DMS153 treated with DMSO at 0.1 percent for 48 hours (cell line): ENCODE measurements around the gene CNTNAP5.
"Not testable (repeated sequence)": the region's sequence is repeated elsewhere in the genome, so short reads cannot be mapped to it uniquely, and the experiment has no call there.

ENCODE experiments used
- DNase-seq: peaks from one replicate; lab custom pipeline; 2025; ENCODE audit not compliant: unreplicated experiment; lab: John Stamatoyannopoulos, UW

The CNTNAP5 gene

GRCh38 chr2:124407836-124408534, 382.9 kb downstream of the CNTNAP5 start:
- DNase-seq = not testable (repeated sequence)

DNA sequence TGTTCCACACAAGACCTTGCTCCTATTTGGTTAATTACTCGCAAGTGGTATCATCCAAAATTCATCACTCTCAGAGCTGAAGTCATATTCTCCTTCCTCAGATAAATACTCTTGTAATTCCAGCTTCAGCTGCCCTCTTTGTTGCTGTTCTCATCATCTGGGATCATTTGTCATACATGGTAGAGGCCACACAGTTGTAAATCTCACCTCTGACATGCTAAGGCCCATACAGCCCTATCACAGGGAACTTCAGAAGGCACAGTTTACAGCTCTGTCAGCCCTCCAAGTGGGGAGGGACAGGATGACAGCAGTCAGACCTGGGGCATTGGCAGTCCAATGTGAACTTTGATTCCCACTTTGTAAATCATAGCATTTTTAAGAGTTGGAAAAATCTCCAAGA, 399.0 kb downstream of the CNTNAP5 start:
- no peak for DNase-seq

DNA sequence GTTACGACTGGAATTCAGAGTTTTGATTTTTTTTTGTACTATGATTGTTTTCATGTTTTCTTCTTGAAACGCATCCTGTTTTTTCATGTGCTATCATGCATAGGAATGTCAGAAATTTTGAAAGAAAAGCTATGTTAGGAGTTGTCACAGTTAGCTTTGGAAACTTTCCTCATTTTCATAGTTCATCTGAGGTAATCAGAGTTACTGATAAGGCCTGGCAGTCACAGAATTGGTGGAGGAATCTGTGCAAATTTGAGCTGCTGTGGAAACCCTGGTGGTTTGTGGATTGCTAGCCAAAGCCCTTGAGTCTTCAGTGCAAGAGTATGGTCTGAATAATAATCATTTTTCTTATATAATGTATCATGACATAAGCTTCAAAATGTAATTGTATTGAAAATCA, 401.0 kb downstream of the CNTNAP5 start:
- no peak for DNase-seq

DNA sequence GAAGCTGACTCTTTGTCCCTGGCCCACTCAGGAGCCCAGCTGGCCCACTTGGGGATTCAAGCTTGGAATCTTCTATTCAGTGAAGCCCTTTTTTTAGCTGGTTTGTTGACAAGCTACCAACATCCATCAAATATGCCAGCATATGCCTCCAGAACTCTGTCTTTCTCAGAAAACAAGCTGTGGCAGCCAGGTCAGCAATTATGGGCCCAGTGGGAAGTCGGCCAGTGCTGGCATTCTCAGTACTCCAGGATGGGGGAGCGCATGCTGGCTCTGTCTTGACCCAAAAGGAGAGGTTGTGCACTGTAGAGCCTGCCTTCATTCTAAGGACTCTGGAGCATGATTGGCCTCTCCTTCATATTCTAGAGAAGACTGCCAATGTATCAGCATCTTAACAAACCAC, 401.5 kb downstream of the CNTNAP5 start:
- no peak for DNase-seq

GRCh38 chr2:124437811-124438210, 412.7 kb downstream of the CNTNAP5 start:
- DNase-seq = no peak

GRCh38 chr2:124450481-124450880, 425.4 kb downstream of the CNTNAP5 start:
- no peak for DNase-seq

DNA sequence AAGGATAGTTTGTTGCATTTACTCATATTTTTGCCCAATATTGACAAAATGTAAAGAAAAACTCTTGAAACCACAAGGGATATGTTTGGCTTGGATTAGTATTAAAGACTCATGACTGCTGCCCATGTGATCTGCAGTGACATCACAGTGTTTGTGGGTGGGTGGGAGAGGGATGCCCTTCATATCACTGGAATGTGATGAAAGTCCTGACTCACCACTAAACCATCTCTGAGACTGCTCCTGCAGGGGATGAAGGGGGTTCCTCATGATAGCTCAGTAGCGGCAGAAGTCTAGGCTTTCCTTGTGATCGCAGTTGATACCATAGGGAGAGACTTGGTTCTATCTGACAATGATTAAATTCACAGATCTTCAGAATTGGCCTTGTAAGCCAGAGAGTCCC, 451.2 kb downstream of the CNTNAP5 start:
- DNase-seq = no peak

DNA sequence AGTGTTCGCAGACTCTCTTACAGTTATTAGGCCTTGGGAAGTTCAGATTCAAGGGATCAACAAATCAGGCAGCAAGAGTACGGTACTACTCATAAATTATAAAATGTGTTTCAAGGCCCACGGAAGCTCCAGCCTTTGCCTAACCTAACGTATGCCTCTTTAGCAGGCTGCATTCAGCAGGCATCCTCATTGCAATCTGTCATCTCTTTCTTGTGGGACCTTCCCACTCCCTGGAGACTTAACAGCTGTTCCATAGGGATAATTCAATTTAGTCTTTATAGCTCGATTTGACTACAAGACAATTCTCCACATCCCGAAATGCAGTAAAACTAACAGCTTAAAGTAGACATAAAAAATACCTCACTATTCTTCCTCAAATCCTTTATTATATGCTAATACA, 453.7 kb downstream of the CNTNAP5 start:
- DNase-seq = no peak

DNA sequence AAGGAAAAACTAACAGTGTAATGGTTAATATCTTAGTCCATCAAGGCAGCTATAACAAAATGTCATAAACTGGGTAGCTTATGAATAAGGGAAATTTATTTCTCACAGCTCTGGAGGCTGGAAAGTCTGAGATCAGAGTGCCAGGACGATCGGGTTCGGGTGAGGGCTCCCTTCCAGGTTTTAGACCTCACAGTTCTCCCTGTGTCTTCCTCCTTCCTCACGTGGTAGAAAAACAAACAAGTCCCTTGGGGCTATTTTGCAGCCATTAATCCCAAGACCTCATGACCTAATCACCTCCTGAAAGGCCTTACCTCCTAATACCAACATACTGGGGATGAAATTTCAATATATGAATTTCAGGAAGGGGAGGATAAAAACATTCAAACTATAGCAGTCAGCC, 455.9 kb downstream of the CNTNAP5 start:
- DNase-seq = no peak

- DNase-seq = no peak
Measured at GRCh38 chr2:124482044-124482443, 457.0 kb downstream of the CNTNAP5 start.

GRCh38 chr2:124482551-124482950, 457.5 kb downstream of the CNTNAP5 start:
- DNase-seq = no peak

DNA sequence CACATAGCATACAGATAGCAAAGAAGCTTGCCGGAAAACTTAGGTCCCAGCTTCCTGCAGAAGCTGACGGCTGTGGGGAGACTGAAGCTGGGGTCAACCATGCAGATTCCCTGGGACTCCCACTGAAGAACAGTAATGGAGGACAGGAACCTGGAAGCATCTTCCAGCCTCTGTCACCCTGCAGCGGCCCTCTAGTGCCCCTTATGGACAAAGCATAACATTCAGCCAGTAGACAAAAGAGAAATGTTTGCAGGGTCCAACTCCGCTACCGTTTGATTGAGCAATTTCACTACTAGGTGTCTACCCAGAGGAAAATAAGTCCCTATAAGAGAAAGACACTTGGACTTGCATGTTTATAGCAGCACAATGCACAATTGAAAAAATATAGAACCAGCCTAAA, 460.6 kb downstream of the CNTNAP5 start:
- no peak for DNase-seq

DNA sequence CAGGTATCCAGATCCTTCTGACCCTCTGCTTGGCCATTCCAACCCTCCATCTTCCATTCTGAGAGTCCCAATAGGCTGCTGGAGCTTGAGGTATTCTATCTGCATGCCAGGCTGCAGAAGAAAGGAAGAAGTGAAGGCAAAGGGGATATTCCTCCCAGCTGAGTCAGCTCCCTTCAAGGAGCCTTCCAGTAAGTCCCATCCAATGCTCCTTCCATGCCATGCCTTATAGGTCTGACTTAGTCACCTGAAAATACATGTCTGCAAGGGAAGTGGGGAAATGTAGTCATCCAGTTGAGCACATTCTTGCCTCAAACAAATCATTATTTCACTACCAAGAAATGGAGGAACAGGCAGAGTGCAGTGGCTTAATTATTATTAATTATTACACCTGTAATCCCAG, 464.6 kb downstream of the CNTNAP5 start:
- no peak for DNase-seq

GRCh38 chr2:124501575-124502152, 476.6 kb downstream of the CNTNAP5 start:
- DNase-seq = no peak

GRCh38 chr2:124514236-124514635, 489.1 kb downstream of the CNTNAP5 start:
- DNase-seq = no peak

DNA sequence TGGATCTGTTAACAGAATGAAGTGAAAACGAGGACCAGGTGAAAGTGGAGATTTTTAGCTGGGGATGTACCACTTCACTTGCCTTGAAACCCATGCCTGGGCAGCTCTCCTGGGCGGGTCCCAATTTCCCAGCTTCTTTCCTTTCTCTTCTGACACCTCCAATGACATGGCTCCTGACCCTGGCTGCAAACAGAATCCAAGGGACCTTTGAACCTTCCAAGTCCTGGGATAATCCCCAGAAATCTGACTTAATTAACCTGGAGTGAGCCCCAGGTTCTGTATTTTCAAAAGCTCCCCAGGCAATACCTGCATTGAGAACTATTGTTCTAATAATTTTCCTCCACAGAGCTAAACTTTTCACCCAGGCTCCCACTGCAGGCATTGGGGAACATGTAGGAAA, 495.9 kb downstream of the CNTNAP5 start:
- DNase-seq = no peak

DNA sequence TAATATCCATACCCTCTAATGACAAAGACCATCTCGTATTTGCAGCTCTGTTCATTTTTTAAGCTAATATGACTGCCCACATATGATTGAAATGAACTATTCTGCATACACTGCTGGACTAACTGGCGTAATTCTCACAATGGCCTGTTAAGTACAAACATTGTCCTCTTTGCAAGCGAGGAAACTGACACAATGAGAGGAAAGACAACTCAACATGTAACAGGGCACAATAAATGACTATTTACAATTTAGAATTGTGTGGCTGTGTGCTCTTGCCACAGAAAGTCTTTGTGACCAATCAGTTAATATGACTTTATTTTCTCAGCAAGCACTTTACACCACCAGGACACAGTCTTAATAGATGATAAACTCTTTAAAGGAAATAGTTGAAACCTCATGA, 498.0 kb downstream of the CNTNAP5 start:
- no peak for DNase-seq

DNA sequence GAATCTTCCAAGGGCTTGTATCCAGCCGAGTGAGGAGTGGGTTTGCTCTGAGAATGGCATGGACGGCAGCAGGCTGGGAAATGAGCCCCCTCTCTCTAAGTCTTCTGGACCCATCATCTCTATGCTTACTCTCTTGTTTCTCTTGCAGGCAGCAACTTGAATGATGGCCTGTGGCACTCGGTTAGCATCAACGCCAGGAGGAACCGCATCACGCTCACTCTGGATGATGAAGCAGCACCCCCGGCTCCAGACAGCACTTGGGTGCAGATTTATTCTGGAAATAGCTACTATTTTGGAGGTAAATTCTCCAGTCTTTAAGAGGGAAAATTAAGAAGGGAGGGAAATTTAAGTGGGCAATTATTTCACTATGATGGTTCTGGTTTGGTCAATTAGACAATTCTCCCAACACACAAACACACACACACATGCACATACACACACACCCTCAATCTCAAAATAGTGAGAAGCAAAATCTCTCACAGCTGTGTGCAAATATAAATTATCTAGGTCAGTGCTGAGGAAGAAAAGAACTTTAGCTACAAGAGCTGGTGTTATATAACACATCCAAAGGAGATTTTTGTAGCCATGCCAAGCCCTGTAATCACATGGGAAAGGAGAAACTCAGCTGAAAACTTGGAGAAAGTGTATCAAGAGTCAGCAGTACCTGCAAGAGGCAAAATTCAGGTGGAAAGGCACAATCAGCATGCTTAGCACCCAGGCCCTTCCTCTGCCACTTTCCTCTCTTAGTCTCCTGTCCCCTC, 499.2 kb downstream of the CNTNAP5 start:
- no peak for DNase-seq

- no peak for DNase-seq
Measured at GRCh38 chr2:124526221-124526620, 501.1 kb downstream of the CNTNAP5 start.

- DNase-seq = no peak
Measured at GRCh38 chr2:124530203-124530602, 505.1 kb downstream of the CNTNAP5 start.

GRCh38 chr2:124533226-124533954, 508.3 kb downstream of the CNTNAP5 start:
- DNase-seq = no peak

DNA sequence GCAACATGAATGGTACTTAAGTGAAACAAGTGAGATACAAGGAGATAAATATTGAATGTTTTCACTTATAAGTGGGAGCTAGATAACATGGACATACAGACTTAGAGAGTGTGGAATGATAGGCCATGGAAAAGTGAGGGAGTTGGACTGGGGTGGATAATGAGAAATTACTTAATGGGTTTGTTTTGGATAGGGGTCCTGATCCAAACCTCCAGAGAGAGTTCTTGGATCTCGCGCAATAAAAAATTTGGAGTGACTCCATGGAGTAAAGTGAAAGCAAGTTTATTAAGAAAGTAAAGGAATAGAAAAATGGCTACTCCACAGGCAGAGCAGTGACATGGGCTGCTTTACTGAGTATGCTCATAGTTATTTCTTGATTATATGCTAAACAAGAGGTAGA, 508.9 kb downstream of the CNTNAP5 start:
- no peak for DNase-seq
